H1 (cell line): ENCODE results near the gene GNAQ. TPM values are rescaled to one million over a fixed set of nuclear protein-coding genes. Genes with fewer than 3 reads are reported as not detected.

Source experiments
- CTCF ChIA-PET: fragments of 300-600 bp; sonication (Branson Sonifier 250); formaldehyde crosslinking; loops from one replicate; lab custom pipeline; 2021; ENCODE audit not compliant: partially characterized antibody; lab: Charles Lee
- POLR2A ChIA-PET: fragments of 300-600 bp; sonication (Branson Sonifier 250); formaldehyde crosslinking; loops from one replicate; lab custom pipeline; 2021; ENCODE audit warnings: inconsistent platforms; ENCODE audit not compliant: partially characterized antibody; lab: Charles Lee
- DNase-seq, 2 experiments: peaks; one replicate each; pipeline versions ENCODE4 v3.0.0 to v3.0.0-alpha.2; 2010 to 2022; ENCODE audit warnings: low spot score in 2 of 2, low read depth in 1 of 2, mixed read lengths in 1 of 2
- FAIRE-seq: peaks from 2 replicates; lab custom pipeline; 2011; peaks lifted over from hg19 to GRCh38; lab: Jason Lieb, UNC
- H2AFZ ChIP-seq: 2 replicates; pipeline ENCODE4 v1.8.1; 2012; ENCODE audit warnings: low read length, inconsistent platforms
- H2AK5ac ChIP-seq: 2 replicates; pipeline ENCODE4 v1.6.1; 2013; ENCODE audit warnings: low read depth, low read length
- H2BK120ac ChIP-seq: replicated peaks from 2 replicates; pipeline ENCODE3; 2013; ENCODE audit warnings: low read depth, low read length, inconsistent platforms
- H2BK12ac ChIP-seq: 2 replicates; pipeline ENCODE4 v1.6.1; 2013; ENCODE audit warnings: low read depth, low read length
- H2BK15ac ChIP-seq: 2 replicates; pipeline ENCODE4 v1.6.1; 2013; ENCODE audit warnings: low read length
- H2BK20ac ChIP-seq: 2 replicates; pipeline ENCODE4 v1.6.1; 2013; ENCODE audit warnings: low read length
- H2BK5ac ChIP-seq: 2 replicates; pipeline ENCODE4 v1.6.1; 2013; ENCODE audit warnings: low read depth, low read length
- H3K14ac ChIP-seq: 2 replicates; pipeline ENCODE4 v1.6.1; 2013; ENCODE audit warnings: inconsistent platforms; ENCODE audit not compliant: insufficient read length
- H3K18ac ChIP-seq: 2 replicates; pipeline ENCODE4 v1.6.1; 2013; ENCODE audit warnings: low read length; ENCODE audit errors: extremely low read depth
- H3K23ac ChIP-seq: 2 replicates; pipeline ENCODE4 v1.6.1; 2013; ENCODE audit warnings: inconsistent platforms; ENCODE audit not compliant: insufficient read length
- H3K23me2 ChIP-seq: 2 replicates; pipeline ENCODE4 v1.6.1; 2013; ENCODE audit warnings: low read depth, low read length
- H3K27ac ChIP-seq: 2 replicates; pipeline ENCODE4 v1.6.1; 2011; ENCODE audit warnings: low read depth, low read length, inconsistent platforms
- H3K27me3 ChIP-seq, 4 experiments: replicated peaks in 1 of 4; 1 replicate in 1 of 4; 2 replicates in 3 of 4; pipeline versions ENCODE4 v1.6.1 to v1.8.1; 2011 to 2013; ENCODE audit warnings: low read length in 3 of 4, mild to moderate bottlenecking in 3 of 4, inconsistent platforms in 2 of 4, mixed read lengths in 2 of 4, moderate library complexity in 1 of 4; ENCODE audit not compliant: control insufficient read depth in 3 of 4, insufficient read depth in 3 of 4; ENCODE audit errors: extremely low read depth in 1 of 4
- H3K36me3 ChIP-seq, 4 experiments: 2 replicates each; pipeline versions ENCODE4 v1.6.1 to v1.8.1; 2011 to 2013; ENCODE audit warnings: mild to moderate bottlenecking in 4 of 4, low read length in 3 of 4, moderate library complexity in 2 of 4, control low read depth in 1 of 4, inconsistent platforms in 1 of 4; ENCODE audit not compliant: insufficient read depth in 4 of 4, control insufficient read depth in 2 of 4
- H3K4ac ChIP-seq: replicated peaks from 2 replicates; pipeline ENCODE3; 2013; ENCODE audit warnings: low read length, low read depth, mixed read lengths, inconsistent platforms; ENCODE audit not compliant: insufficient read length
- H3K4me1 ChIP-seq, 4 experiments: replicated peaks in 1 of 4; 1 replicate in 1 of 4; 2 replicates in 3 of 4; pipeline versions ENCODE4 v1.6.1 to v1.8.1; 2011 to 2013; ENCODE audit warnings: low read length in 3 of 4, inconsistent platforms in 2 of 4, mixed read lengths in 1 of 4; ENCODE audit not compliant: insufficient read depth in 4 of 4, control insufficient read depth in 3 of 4
- H3K4me2 ChIP-seq, 2 experiments: 2 replicates each; pipeline versions ENCODE4 v1.6.1 to v1.8.1; 2011 to 2013; ENCODE audit warnings: low read depth in 2 of 2, low read length in 2 of 2, control low read depth in 1 of 2, inconsistent platforms in 1 of 2, mild to moderate bottlenecking in 1 of 2; ENCODE audit not compliant: insufficient read depth in 1 of 2
- H3K4me3 ChIP-seq, 4 experiments: fragments of 200-600, 300-600 bp in 1 of 4; sonication (generic), shearing (Covaris generic), sonication (Bioruptor Twin) in 1 of 4; 2 replicates each; pipeline versions ENCODE4 v1.5.1 to v1.8.1; 2011 to 2016; ENCODE audit warnings: low read length in 4 of 4, low read depth in 3 of 4, control low read depth in 2 of 4, inconsistent platforms in 2 of 4, mild to moderate bottlenecking in 2 of 4, mixed read lengths in 1 of 4, moderate library complexity in 1 of 4; ENCODE audit not compliant: insufficient read depth in 2 of 4; ENCODE audit errors: extremely low read depth in 1 of 4
- H3K56ac ChIP-seq: replicated peaks from 2 replicates; pipeline ENCODE3; 2013; ENCODE audit warnings: low read depth, mild to moderate bottlenecking, mixed read lengths, low read length, inconsistent platforms; ENCODE audit not compliant: insufficient read length
- H3K79me1 ChIP-seq: 2 replicates; pipeline ENCODE4 v1.6.1; 2013; ENCODE audit warnings: low read depth, low read length, control low read depth
- H3K79me2 ChIP-seq, 2 experiments: 2 replicates each; pipeline versions ENCODE4 v1.6.1 to v1.8.1; 2012 to 2013; ENCODE audit warnings: low read length in 2 of 2, mild to moderate bottlenecking in 2 of 2, inconsistent platforms in 1 of 2; ENCODE audit not compliant: insufficient read depth in 2 of 2, control insufficient read depth in 1 of 2
- H3K9ac ChIP-seq, 4 experiments: replicated peaks in 1 of 4; 1 replicate in 1 of 4; 2 replicates in 3 of 4; pipeline versions ENCODE4 v1.6.1 to v1.8.1; 2011 to 2013; ENCODE audit warnings: low read depth in 3 of 4, low read length in 3 of 4, control low read depth in 2 of 4, mild to moderate bottlenecking in 2 of 4, moderate library complexity in 2 of 4, inconsistent platforms in 1 of 4; ENCODE audit errors: extremely low read depth in 1 of 4
- H3K9me3 ChIP-seq, 2 experiments: 2 replicates each; pipeline versions ENCODE4 v1.6.1 to v1.8.1; 2012 to 2013; ENCODE audit warnings: mild to moderate bottlenecking in 2 of 2, moderate library complexity in 2 of 2, control low read depth in 1 of 2, inconsistent platforms in 1 of 2, low read depth in 1 of 2, low read length in 1 of 2, mixed read lengths in 1 of 2; ENCODE audit not compliant: insufficient read depth in 2 of 2
- H4K20me1 ChIP-seq, 2 experiments: replicated peaks in 1 of 2; 2 replicates each; pipeline versions ENCODE3 to v1.8.1; 2011 to 2013; ENCODE audit warnings: inconsistent platforms in 2 of 2, low read length in 2 of 2, mild to moderate bottlenecking in 1 of 2; ENCODE audit not compliant: insufficient read depth in 2 of 2, control insufficient read depth in 1 of 2
- H4K5ac ChIP-seq: 2 replicates; pipeline ENCODE4 v1.6.1; 2013; ENCODE audit warnings: low read length, low read depth, mixed read lengths, inconsistent platforms; ENCODE audit not compliant: insufficient read length
- H4K8ac ChIP-seq: 2 replicates; pipeline ENCODE4 v1.8.0; 2013; ENCODE audit warnings: mild to moderate bottlenecking, moderate library complexity, low read length, inconsistent platforms; ENCODE audit not compliant: insufficient read depth; ENCODE audit errors: extremely low read depth
- H4K91ac ChIP-seq: replicated peaks from 2 replicates; pipeline ENCODE3; 2013; ENCODE audit warnings: low read length, mixed read lengths, inconsistent platforms; ENCODE audit not compliant: insufficient read length
- ASH2L ChIP-seq: fragments of 200-600, 300-600 bp; sonication (generic); IDR thresholded peaks from one replicate; pipeline ENCODE4 v1.7.1; 2017; ENCODE audit warnings: low read length
- CBX8 ChIP-seq: fragments of 300-800, 300-1000 bp; sonication (generic); IDR thresholded peaks from 2 replicates; pipeline ENCODE4 v1.7.1; 2016; ENCODE audit warnings: low read depth, low read length, borderline replicate concordance
- FOSL1 ChIP-seq: IDR thresholded peaks from 2 replicates; pipeline ENCODE4 v1.6.1; 2011; ENCODE audit warnings: mild to moderate bottlenecking, low read depth, low read length, moderate library complexity; ENCODE audit not compliant: insufficient read depth
- HDAC2 ChIP-seq, 2 experiments: fragments of 300-600 bp in 1 of 2; sonication (generic) in 1 of 2; IDR thresholded peaks; 2 replicates each; pipeline ENCODE4 v1.6.1; 2011 to 2012; ENCODE audit warnings: low read depth in 2 of 2, low read length in 2 of 2, mild to moderate bottlenecking in 2 of 2, moderate library complexity in 2 of 2, borderline replicate concordance in 1 of 2, inconsistent platforms in 1 of 2
- JUN ChIP-seq: IDR thresholded peaks from 2 replicates; pipeline ENCODE4 v1.6.1; 2011; ENCODE audit warnings: low read depth, mild to moderate bottlenecking, improper control_type of control experiment, low read length
- KDM1A ChIP-seq: fragments of 200-600, 300-600 bp; sonication (generic); IDR thresholded peaks from 2 replicates; pipeline ENCODE4 v1.7.1; 2016; ENCODE audit warnings: mild to moderate bottlenecking, low read length, borderline replicate concordance
- NANOG ChIP-seq: IDR thresholded peaks from 2 replicates; pipeline ENCODE4 v1.6.1; 2011; ENCODE audit warnings: low read length, low read depth, mild to moderate bottlenecking, inconsistent platforms; ENCODE audit not compliant: insufficient read depth, poor library complexity, severe bottlenecking
- NRF1 ChIP-seq: IDR thresholded peaks from 2 replicates; pipeline ENCODE4 v1.6.1; 2011; ENCODE audit warnings: mild to moderate bottlenecking, low read depth, low read length, improper control_type of control experiment
- SP2 ChIP-seq: IDR thresholded peaks from 2 replicates; pipeline ENCODE4 v1.6.1; 2012; ENCODE audit warnings: mild to moderate bottlenecking, low read length, inconsistent platforms
- TCF12 ChIP-seq: IDR thresholded peaks from 2 replicates; pipeline ENCODE4 v1.6.1; 2011; ENCODE audit warnings: low read depth, mild to moderate bottlenecking, low read length
- ZNF274 ChIP-seq: IDR thresholded peaks from 2 replicates; pipeline ENCODE4 v1.7.0; 2012; ENCODE audit warnings: low read length, borderline replicate concordance; ENCODE audit errors: extremely low read depth
- WGBS, 2 experiments: shearing (Covaris generic) in 1 of 2; methylation state at CpG; one replicate each; pipeline versions ENCODE4 v1.1.6 to v1.1.7; 2013 to 2015; ENCODE audit warnings: low lambda C conversion rate in 2 of 2, mixed read lengths in 2 of 2, inconsistent platforms in 1 of 2, low coverage in 1 of 2, missing lambda C conversion rate in 1 of 2; ENCODE audit not compliant: insufficient replicate concordance in 2 of 2, insufficient coverage in 1 of 2, insufficient read length in 1 of 2; ENCODE audit errors: extremely low coverage in 1 of 2, missing lambda C conversion rate in 1 of 2; 5-methylcytosine and 5-hydroxymethylcytosine counted together
- polyA plus RNA-seq, 7 experiments: library from polyadenylated mRNA; depleted of rRNA in 3 of 7; stranded (reverse) in 5 of 7; unstranded in 2 of 7; fragments of >200 nt in 5 of 7; fragments of 200-250 nt in 2 of 7; gene quantifications; 1 replicate in 5 of 7; 2 replicates in 1 of 7; 4 replicates in 1 of 7; pipeline versions ENCODE4 v1.2.1 to v1.2.3, GENCODE V29; 2011 to 2013; ENCODE audit warnings: missing spikeins in 2 of 7, mixed read lengths in 2 of 7
- total RNA-seq: library from RNA; stranded (reverse); fragmentation: NEBNext Ultra II Directional; extraction: Animal tissue kit (Norgen Biotek cat#: 25700); gene quantifications from 2 replicates; pipeline ENCODE4 v1.2.1, GENCODE V29; 2021
- TF ChIP-seq, protein P1 (sequence below): IDR thresholded peaks from 2 replicates; pipeline ENCODE4 v1.6.1; 2012; ENCODE audit warnings: inconsistent platforms
- TF ChIP-seq, protein P2 (sequence below): IDR thresholded peaks from 2 replicates; pipeline ENCODE4 v1.6.1; 2012; ENCODE audit warnings: inconsistent platforms

GNAQ gene
- total and polyA plus RNA-seq, 2 of the 8 experiments (the other 6 are each of a cell fraction or from before 2014, with no cell fraction given): 22.8 to 63.8 TPM

DNA sequence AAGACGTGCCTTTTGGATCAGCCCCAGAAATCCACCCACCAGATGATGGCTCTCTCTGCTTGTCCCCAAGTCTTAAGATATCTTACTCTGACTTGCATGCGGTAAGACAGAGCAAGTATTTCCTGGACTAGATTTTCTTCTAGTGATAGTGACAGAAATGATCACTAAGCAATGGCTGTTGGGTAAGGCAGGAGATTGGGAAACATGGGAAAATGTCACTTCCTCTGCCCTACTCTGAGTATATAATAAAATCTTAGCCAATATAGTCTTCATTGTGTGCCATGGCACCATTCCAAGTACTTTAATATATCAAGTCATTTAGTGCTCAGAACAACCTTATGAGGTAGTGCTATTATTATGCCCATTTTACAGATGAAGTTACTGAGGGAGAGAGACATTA, 352.5 kb downstream of the GNAQ start:
- Histone ChIP-seq H4K20me1 (no peaks in the 10 kb centered on the region), H3K79me1 (no peaks in the 10 kb centered on the region), H3K79me2 (no peaks in the 10 kb centered on the region), H4K91ac (no peak overlapping the region), H3K23me2 (no peaks in the 10 kb centered on the region), H2BK20ac (no peak overlapping the region), H3K27ac (no peak overlapping the region), H4K8ac (no peak overlapping the region), H3K18ac (no peak overlapping the region), H2AK5ac (no peak overlapping the region), H3K9me3 (peaks cover 0 to 4% of the 10 kb centered on the region in 2 experiments; a peak in 1 of 4 replicates), H3K23ac (no peak overlapping the region), H2BK120ac (no peak overlapping the region), H3K4me1 (no peaks in the 10 kb centered on the region), H2BK15ac (no peak overlapping the region), H3K36me3 (no peaks in the 10 kb centered on the region), H2BK12ac (no peak overlapping the region), H3K14ac (no peak overlapping the region), H3K4me2 (no peak overlapping the region), H3K4ac (no peak overlapping the region), H2BK5ac (no peak overlapping the region), H3K4me3 (no peak overlapping the region), H2AFZ (no peak overlapping the region), H3K56ac (no peak overlapping the region), H3K27me3 (no peaks in the 10 kb centered on the region), H4K5ac (no peak overlapping the region), H3K9ac (no peak overlapping the region)
- no peak for FAIRE-seq
- CTCF ChIA-PET: interaction anchor here (1.7 to 2.1 kb wide), 3 partner anchors 10 to 436 kb away, joined by 3 to 6 read pairs (median 6); no protein-coding TSS in a partner anchor
- POLR2A ChIA-PET: no interaction called here
- WGBS, 2 experiments: 97% methylated on average over 2 of the region's 2 CpGs; no CpG with 5 or more reads in 1 of the 2 experiments
- DNase-seq: no peak
- TF ChIP-seq, protein P1, sequence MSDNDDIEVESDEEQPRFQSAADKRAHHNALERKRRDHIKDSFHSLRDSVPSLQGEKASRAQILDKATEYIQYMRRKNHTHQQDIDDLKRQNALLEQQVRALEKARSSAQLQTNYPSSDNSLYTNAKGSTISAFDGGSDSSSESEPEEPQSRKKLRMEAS: no peak
- TF ChIP-seq NANOG (no peak), FOSL1 (no peak), HDAC2 (IDR thresholded peaks at IDR 0.05; ENCODE audit: borderline replicate concordance in 1 of 2, low read depth in 2 of 2, low read length in 2 of 2) (no peak), SP2 (no peak), NRF1 (no peak), KDM1A (no peak), CBX8 (no peak), ZNF274 (no peak), ASH2L (no peak), TCF12 (no peak), JUN (no peak)
- TF ChIP-seq, protein P2, sequence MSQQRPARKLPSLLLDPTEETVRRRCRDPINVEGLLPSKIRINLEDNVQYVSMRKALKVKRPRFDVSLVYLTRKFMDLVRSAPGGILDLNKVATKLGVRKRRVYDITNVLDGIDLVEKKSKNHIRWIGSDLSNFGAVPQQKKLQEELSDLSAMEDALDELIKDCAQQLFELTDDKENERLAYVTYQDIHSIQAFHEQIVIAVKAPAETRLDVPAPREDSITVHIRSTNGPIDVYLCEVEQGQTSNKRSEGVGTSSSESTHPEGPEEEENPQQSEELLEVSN: no peak
